Calu3 (cell line): Measurements from ENCODE around the gene TPRX2. TPM values are rescaled to one million over a fixed set of nuclear protein-coding genes. Genes with fewer than 3 reads are reported as not detected.

Experiments
- BruUV-seq: library from RNA; stranded (reverse); fragments of 400-500 nt; replicated peaks from 2 replicates; lab custom pipeline; 2021; lab: Mats Ljungman, UMichigan
- CTCF ChIA-PET: fragments of 300-600 bp; sonication (Branson Sonifier 250); formaldehyde crosslinking; loops from one replicate; lab custom pipeline; 2022; ENCODE audit warnings: antibody characterized with exemption; lab: Charles Lee
- DNase-seq: peaks from one replicate; pipeline ENCODE4 v3.0.0; 2022
- H3K27ac Mint-ChIP-seq: one replicate; pipeline ENCODE4 v1.8.0; 2022; ENCODE audit warnings: mixed read lengths; ENCODE audit not compliant: unreplicated experiment
- H3K27me3 Mint-ChIP-seq: one replicate; pipeline ENCODE4 v1.8.0; 2022; ENCODE audit warnings: mixed read lengths; ENCODE audit not compliant: unreplicated experiment
- H3K36me3 Mint-ChIP-seq: one replicate; pipeline ENCODE4 v1.8.0; 2022; ENCODE audit warnings: mild to moderate bottlenecking, moderate library complexity, mixed read lengths; ENCODE audit not compliant: insufficient read depth, unreplicated experiment
- H3K4me1 Mint-ChIP-seq: one replicate; pipeline ENCODE4 v1.8.0; 2022; ENCODE audit warnings: mild to moderate bottlenecking, low read depth, mixed read lengths; ENCODE audit not compliant: unreplicated experiment
- H3K4me3 Mint-ChIP-seq: one replicate; pipeline ENCODE4 v1.8.0; 2022; ENCODE audit warnings: mild to moderate bottlenecking, low read depth, moderate library complexity, mixed read lengths; ENCODE audit not compliant: unreplicated experiment
- H3K9me3 Mint-ChIP-seq: one replicate; pipeline ENCODE4 v1.8.0; 2022; ENCODE audit warnings: low read depth, mixed read lengths; ENCODE audit not compliant: unreplicated experiment
- intact Hi-C: fragments of 100-400 bp; cut with micrococcal nuclease; formaldehyde crosslinking; loops from one replicate; pipeline ENCODE4 v1.10.0; 2022; ENCODE audit not compliant: unreplicated experiment
- total RNA-seq: library from RNA; stranded (reverse); gene quantifications from 2 replicates; pipeline ENCODE4 v1.2.3, GENCODE V29; 2022
- TF ChIP-seq, protein P1 (sequence below): fragments of 200-600 bp; IDR thresholded peaks from one replicate; pipeline ENCODE4 v1.8.0; 2022; ENCODE audit warnings: antibody characterized with exemption; ENCODE audit not compliant: unreplicated experiment

TPRX2 gene
- total RNA-seq, 1 experiment from 2014 or later: not detected

DNA sequence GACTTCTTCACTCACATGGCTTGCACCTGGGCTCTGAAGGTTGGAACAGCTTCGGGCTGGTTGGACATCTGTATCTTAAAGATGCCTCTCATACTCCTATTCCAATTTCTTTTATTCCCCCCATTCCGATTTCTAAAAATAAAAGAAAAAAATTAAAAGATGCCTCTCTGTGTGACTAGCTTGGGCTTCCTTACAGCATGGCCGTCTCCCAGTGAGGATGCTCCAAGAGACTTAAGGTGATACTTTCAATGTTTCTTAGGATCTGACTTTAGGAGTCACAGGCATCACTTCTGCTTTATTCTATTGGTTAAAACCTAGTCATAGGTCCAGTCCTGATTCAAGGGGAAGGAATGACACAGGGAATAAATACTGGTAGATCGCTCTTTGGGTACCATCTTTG, 37.0 kb downstream of the TPRX2 start:
- intact Hi-C loops: no loop called here
- H3K27ac Mint-ChIP-seq: no peak overlapping the region
- H3K27me3 Mint-ChIP-seq: peaks cover 18% of the 10 kb centered on the region
- DNase-seq: no peak
- TF ChIP-seq, protein P1, sequence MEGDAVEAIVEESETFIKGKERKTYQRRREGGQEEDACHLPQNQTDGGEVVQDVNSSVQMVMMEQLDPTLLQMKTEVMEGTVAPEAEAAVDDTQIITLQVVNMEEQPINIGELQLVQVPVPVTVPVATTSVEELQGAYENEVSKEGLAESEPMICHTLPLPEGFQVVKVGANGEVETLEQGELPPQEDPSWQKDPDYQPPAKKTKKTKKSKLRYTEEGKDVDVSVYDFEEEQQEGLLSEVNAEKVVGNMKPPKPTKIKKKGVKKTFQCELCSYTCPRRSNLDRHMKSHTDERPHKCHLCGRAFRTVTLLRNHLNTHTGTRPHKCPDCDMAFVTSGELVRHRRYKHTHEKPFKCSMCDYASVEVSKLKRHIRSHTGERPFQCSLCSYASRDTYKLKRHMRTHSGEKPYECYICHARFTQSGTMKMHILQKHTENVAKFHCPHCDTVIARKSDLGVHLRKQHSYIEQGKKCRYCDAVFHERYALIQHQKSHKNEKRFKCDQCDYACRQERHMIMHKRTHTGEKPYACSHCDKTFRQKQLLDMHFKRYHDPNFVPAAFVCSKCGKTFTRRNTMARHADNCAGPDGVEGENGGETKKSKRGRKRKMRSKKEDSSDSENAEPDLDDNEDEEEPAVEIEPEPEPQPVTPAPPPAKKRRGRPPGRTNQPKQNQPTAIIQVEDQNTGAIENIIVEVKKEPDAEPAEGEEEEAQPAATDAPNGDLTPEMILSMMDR: no peak
- H3K36me3 Mint-ChIP-seq: no peaks in the 10 kb centered on the region
- peaks cover 3% of the 10 kb centered on the region for H3K9me3 Mint-ChIP-seq
- H3K4me3 Mint-ChIP-seq: no peak overlapping the region
- CTCF ChIA-PET: no interaction called here
- no TSS peak for BruUV-seq
- H3K4me1 Mint-ChIP-seq: no peaks in the 10 kb centered on the region

DNA sequence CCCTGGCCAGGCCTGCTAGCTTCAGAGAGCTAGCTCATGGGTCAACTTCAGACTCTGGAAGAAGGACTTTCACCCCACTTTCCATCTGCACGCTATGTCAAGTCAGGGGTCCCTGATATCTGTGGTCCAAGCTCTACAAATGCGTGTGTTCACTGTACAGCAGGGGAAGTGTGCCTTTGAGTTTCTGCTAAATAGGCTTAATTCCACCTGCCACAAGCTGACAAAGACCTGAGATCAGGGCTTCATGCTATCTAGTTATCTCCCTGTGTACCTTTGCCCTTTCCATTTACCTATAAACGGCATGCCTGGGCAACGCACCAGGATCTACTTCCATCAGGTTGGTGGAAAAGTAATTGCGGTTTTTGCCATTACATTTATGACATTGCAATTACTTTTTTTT, 37.7 kb downstream of the TPRX2 start:
- BruUV-seq: no TSS peak
- Mint-ChIP-seq H3K36me3 (no peaks in the 10 kb centered on the region), H3K27ac (no peak overlapping the region), H3K9me3 (peaks cover 3% of the 10 kb centered on the region), H3K4me1 (no peaks in the 10 kb centered on the region), H3K4me3 (no peak overlapping the region), H3K27me3 (peaks cover 25% of the 10 kb centered on the region)
- no peak for DNase-seq
- CTCF ChIA-PET: no interaction called here
- TF ChIP-seq, protein P1: no peak
- intact Hi-C loops: no loop called here

DNA sequence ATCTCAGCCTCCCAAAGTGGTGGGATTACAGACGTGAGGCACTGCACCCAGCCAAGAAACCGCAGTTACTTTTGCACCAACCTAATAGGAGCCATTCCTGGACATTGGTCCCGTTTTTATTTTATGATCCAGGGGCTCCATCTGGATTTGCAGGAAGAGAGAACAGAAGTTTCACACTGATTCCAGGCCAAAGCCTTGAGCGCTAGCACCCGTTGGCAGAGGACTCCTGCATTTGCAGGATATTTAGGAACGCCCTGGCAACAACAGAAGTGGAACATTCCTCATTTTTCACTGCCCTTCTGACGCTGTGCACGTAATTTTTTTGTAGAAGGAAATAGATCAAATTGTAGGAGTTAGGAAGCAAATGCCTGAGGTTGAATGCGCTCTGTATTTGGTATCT, 38.8 kb downstream of the TPRX2 start:
- CTCF ChIA-PET: no interaction called here
- BruUV-seq: no TSS peak

DNA sequence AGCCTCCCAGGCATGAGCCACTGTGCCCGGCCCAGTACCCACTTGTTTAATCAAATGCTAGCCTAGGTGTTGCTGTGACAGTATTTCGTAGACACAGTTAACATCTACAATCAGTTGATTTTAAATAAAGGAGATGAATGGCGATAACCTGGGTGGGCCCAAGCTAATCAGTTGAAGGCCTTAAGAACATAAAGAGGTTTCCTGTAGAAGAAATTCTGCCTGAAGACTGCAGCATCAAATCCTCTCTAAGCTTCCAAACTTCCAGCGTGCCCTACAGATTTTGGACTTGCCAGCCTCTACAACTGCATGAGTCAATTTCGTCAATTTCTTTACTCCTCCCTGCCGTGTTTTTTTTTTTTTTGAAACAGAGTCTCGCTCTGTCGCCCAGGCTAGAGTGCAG, 40.3 kb downstream of the TPRX2 start:
- Mint-ChIP-seq H3K4me3 (no peak overlapping the region), H3K27me3 (peaks cover 51% of the 10 kb centered on the region), H3K9me3 (no peaks in the 10 kb centered on the region), H3K36me3 (no peaks in the 10 kb centered on the region), H3K27ac (no peak overlapping the region), H3K4me1 (no peaks in the 10 kb centered on the region)
- intact Hi-C loops: no loop called here
- TF ChIP-seq, protein P1: no peak
- no peak for DNase-seq
- CTCF ChIA-PET: interaction anchor here (0.6 kb wide), 1 partner anchor 50 kb away, joined by 6 read pairs; no protein-coding TSS in a partner anchor
- BruUV-seq: no TSS peak

More for the DNA sequence above, 38.8 kb downstream of the TPRX2 start:
- DNase-seq: no peak
- Mint-ChIP-seq H3K4me1 (no peaks in the 10 kb centered on the region), H3K4me3 (no peak overlapping the region), H3K9me3 (no peaks in the 10 kb centered on the region), H3K36me3 (no peaks in the 10 kb centered on the region), H3K27me3 (peaks cover 36% of the 10 kb centered on the region), H3K27ac (no peak overlapping the region)
- TF ChIP-seq, protein P1: no peak
- intact Hi-C loops: no loop called here
